HCT116 (cell line): ENCODE data around the gene AAK1. TPM values are rescaled to one million over a fixed set of nuclear protein-coding genes. Genes with fewer than 3 reads are reported as not detected.

Source experiments
- ATAC-seq: fragments of 200-7000 bp; cut with Tn5 transposase; 2 replicates; pipeline ENCODE4 v1.9.1; 2020; ENCODE audit warnings: mild to moderate bottlenecking, moderate library complexity
- BruUV-seq: library from RNA; stranded (reverse); fragments of 400-500 nt; replicated peaks from 2 replicates; lab custom pipeline; 2021; lab: Mats Ljungman, UMichigan
- CTCF ChIA-PET: fragments of 300-600 bp; sonication (Branson Sonifier 250); formaldehyde crosslinking; loops from one replicate; lab custom pipeline; 2021; ENCODE audit warnings: antibody characterized with exemption; lab: Charles Lee
- POLR2A ChIA-PET: fragments of 300-600, 350-600 bp; sonication (Branson Sonifier 250); formaldehyde crosslinking; loops from one replicate; lab custom pipeline; 2021; ENCODE audit warnings: antibody characterized with exemption; lab: Charles Lee
- RAD21 ChIA-PET, 2 experiments: fragments of 300-600 bp; sonication (Branson Sonifier 250); formaldehyde crosslinking; loops; one replicate each; lab custom pipeline; 2023; ENCODE audit warnings: low total read pairs in 2 of 2; ENCODE audit not compliant: uncharacterized antibody in 2 of 2, unreplicated experiment in 2 of 2, low non-redundant PET in 1 of 2; lab: Charles Lee
- DNase-seq: peaks from one replicate; pipeline ENCODE4 v3.0.0-alpha.2; 2010; ENCODE audit warnings: low read depth, low spot score
- H2AFZ ChIP-seq: fragments of 200-600 bp; shearing (Covaris generic), sonication (generic); 2 replicates; pipeline ENCODE4 v1.6.1; 2017; ENCODE audit warnings: low read depth, mixed run types, mixed read lengths, antibody characterized with exemption, low read length; ENCODE audit not compliant: poor library complexity, severe bottlenecking
- H3K27ac ChIP-seq: 2 replicates; pipeline ENCODE4 v1.5.1; 2012; ENCODE audit warnings: low read depth, low read length
- H3K27me3 ChIP-seq: fragments of 200-600 bp; sonication (generic); 2 replicates; pipeline ENCODE4 v1.6.1; 2016; ENCODE audit warnings: mixed run types, low read length, mixed read lengths; ENCODE audit not compliant: insufficient read depth
- H3K36me3 ChIP-seq, 2 experiments: fragments of 200-500 bp in 1 of 2; fragments of 200-600 bp in 1 of 2; sonication (Bioruptor generic) in 1 of 2; sonication (generic) in 1 of 2; 2 replicates each; pipeline versions ENCODE4 v1.5.1 to v1.6.1; 2014 to 2016; ENCODE audit warnings: low read length in 2 of 2, inconsistent platforms in 1 of 2, mixed read lengths in 1 of 2, mixed run types in 1 of 2; ENCODE audit not compliant: insufficient read depth in 2 of 2, control insufficient read depth in 1 of 2
- H3K4me1 ChIP-seq, 2 experiments: fragments of 200-600 bp in 1 of 2; sonication (generic) in 1 of 2; 2 replicates each; pipeline versions ENCODE4 v1.5.1 to v1.6.1; 2012 to 2017; ENCODE audit warnings: low read length in 2 of 2, inconsistent platforms in 1 of 2, mild to moderate bottlenecking in 1 of 2, mixed read lengths in 1 of 2, mixed run types in 1 of 2, moderate library complexity in 1 of 2; ENCODE audit not compliant: insufficient read depth in 2 of 2, control insufficient read depth in 1 of 2
- H3K4me2 ChIP-seq: fragments of 200-600 bp; sonication (generic); 2 replicates; pipeline ENCODE4 v1.6.1; 2017; ENCODE audit warnings: mixed run types, low read length, mixed read lengths
- H3K4me3 ChIP-seq, 2 experiments: fragments of 200-600 bp in 1 of 2; sonication (generic) in 1 of 2; replicated peaks in 1 of 2; 2 replicates each; pipeline ENCODE4 v1.5.1; 2011 to 2016; ENCODE audit warnings: low read length in 2 of 2, control low read depth in 1 of 2, low read depth in 1 of 2, mild to moderate bottlenecking in 1 of 2, mixed read lengths in 1 of 2, mixed run types in 1 of 2
- H3K79me2 ChIP-seq: fragments of 200-600 bp; sonication (generic); 2 replicates; pipeline ENCODE4 v1.6.1; 2017; ENCODE audit warnings: mild to moderate bottlenecking, mixed run types, low read length, moderate library complexity, mixed read lengths; ENCODE audit not compliant: insufficient read depth
- H3K9ac ChIP-seq: fragments of 200-600 bp; sonication (generic); 2 replicates; pipeline ENCODE4 v1.6.1; 2016; ENCODE audit warnings: low read length, mixed read lengths
- H3K9me2 ChIP-seq: fragments of 200-600 bp; sonication (generic), shearing (Covaris generic); 2 replicates; pipeline ENCODE4 v1.6.1; 2017; ENCODE audit warnings: mixed run types, mild to moderate bottlenecking, moderate library complexity; ENCODE audit not compliant: insufficient read depth
- H3K9me3 ChIP-seq, 2 experiments: fragments of 200-500 bp in 1 of 2; fragments of 200-600 bp in 1 of 2; sonication (Bioruptor generic) in 1 of 2; sonication (generic) in 1 of 2; 2 replicates each; pipeline ENCODE4 v1.6.1; 2014 to 2017; ENCODE audit warnings: low read length in 2 of 2, mixed read lengths in 2 of 2, inconsistent platforms in 1 of 2, low read depth in 1 of 2, mild to moderate bottlenecking in 1 of 2, mixed run types in 1 of 2, moderate library complexity in 1 of 2; ENCODE audit not compliant: control insufficient read depth in 1 of 2, insufficient read depth in 1 of 2
- H4K20me1 ChIP-seq: fragments of 200-600 bp; sonication (generic), shearing (Covaris generic); 2 replicates; pipeline ENCODE4 v1.6.1; 2017; ENCODE audit warnings: mixed run types, mild to moderate bottlenecking, moderate library complexity; ENCODE audit not compliant: insufficient read depth
- CBX3 ChIP-seq: IDR thresholded peaks from 2 replicates; pipeline ENCODE4 v1.6.1; 2012; ENCODE audit warnings: low read depth
- CEBPB ChIP-seq: IDR thresholded peaks from 2 replicates; pipeline ENCODE4 v1.6.1; 2012; ENCODE audit warnings: low read depth
- EGR1 ChIP-seq: IDR thresholded peaks from 2 replicates; pipeline ENCODE4 v1.6.1; 2012; ENCODE audit warnings: low read depth
- EZH2 ChIP-seq: fragments of 200-600 bp; sonication (generic); IDR thresholded peaks from 2 replicates; pipeline ENCODE4 v1.6.1; 2017; ENCODE audit warnings: antibody characterized with exemption, mixed run types
- EZH2phosphoT487 ChIP-seq: fragments of 200-600 bp; IDR thresholded peaks from 2 replicates; pipeline ENCODE4 v1.6.1; 2018; ENCODE audit warnings: antibody characterized with exemption, borderline replicate concordance
- FOSL1 ChIP-seq: IDR thresholded peaks from 2 replicates; pipeline ENCODE4 v1.6.1; 2012; ENCODE audit warnings: low read depth
- JUND ChIP-seq: IDR thresholded peaks from 2 replicates; pipeline ENCODE4 v1.6.1; 2012
- POLR2A ChIP-seq: IDR thresholded peaks from 2 replicates; pipeline ENCODE4 v1.7.0; 2011; ENCODE audit warnings: borderline replicate concordance; ENCODE audit not compliant: insufficient read depth, insufficient read length; ENCODE audit errors: extremely low read depth
- RAD21 ChIP-seq: IDR thresholded peaks from 2 replicates; pipeline ENCODE4 v1.6.1; 2012; ENCODE audit warnings: low read depth, mild to moderate bottlenecking
- SIN3A ChIP-seq: IDR thresholded peaks from 2 replicates; pipeline ENCODE4 v1.6.1; 2012; ENCODE audit warnings: low read depth
- SP1 ChIP-seq: IDR thresholded peaks from 2 replicates; pipeline ENCODE4 v1.6.1; 2012; ENCODE audit warnings: low read depth
- SRF ChIP-seq: IDR thresholded peaks from 2 replicates; pipeline ENCODE4 v1.6.1; 2012; ENCODE audit warnings: low read depth
- TCF7L2 ChIP-seq: IDR thresholded peaks from 2 replicates; pipeline ENCODE4 v1.7.0; 2011; ENCODE audit warnings: borderline replicate concordance, inconsistent platforms; ENCODE audit not compliant: insufficient read depth, insufficient read length; ENCODE audit errors: extremely low read depth
- YY1 ChIP-seq: IDR thresholded peaks from 2 replicates; pipeline ENCODE4 v1.6.1; 2011; ENCODE audit warnings: low read length, low read depth, moderate library complexity, mild to moderate bottlenecking; ENCODE audit not compliant: insufficient replicate concordance; ENCODE audit errors: extremely low read depth
- ZBTB33 ChIP-seq: IDR thresholded peaks from 2 replicates; pipeline ENCODE4 v1.6.1; 2011; ENCODE audit warnings: mild to moderate bottlenecking, low read length, moderate library complexity; ENCODE audit not compliant: insufficient replicate concordance; ENCODE audit errors: extremely low read depth
- ZFX ChIP-seq: fragments of 450-650 bp; IDR thresholded peaks from 2 replicates; pipeline ENCODE4 v1.6.1; 2017
- ZNF274 ChIP-seq: fragments of 200-500 bp; sonication (Bioruptor generic); IDR thresholded peaks from 2 replicates; pipeline ENCODE4 v1.6.1; 2014; ENCODE audit warnings: mild to moderate bottlenecking, low read depth, low read length, inconsistent platforms
- intact Hi-C: fragments of 100-400 bp; cut with micrococcal nuclease; formaldehyde crosslinking; loops from 2 replicates; pipeline ENCODE4 v1.10.0; 2022
- total RNA-seq: library from RNA; stranded (reverse); gene quantifications from one replicate; pipeline ENCODE4 v1.2.1, GENCODE V29; 2021; ENCODE audit not compliant: unreplicated experiment
- TF ChIP-seq, protein P1 (sequence below): IDR thresholded peaks from 2 replicates; pipeline ENCODE4 v1.6.1; 2012

Gene AAK1
- total RNA-seq, 1 experiment from 2014 or later: 32.0 TPM

DNA sequence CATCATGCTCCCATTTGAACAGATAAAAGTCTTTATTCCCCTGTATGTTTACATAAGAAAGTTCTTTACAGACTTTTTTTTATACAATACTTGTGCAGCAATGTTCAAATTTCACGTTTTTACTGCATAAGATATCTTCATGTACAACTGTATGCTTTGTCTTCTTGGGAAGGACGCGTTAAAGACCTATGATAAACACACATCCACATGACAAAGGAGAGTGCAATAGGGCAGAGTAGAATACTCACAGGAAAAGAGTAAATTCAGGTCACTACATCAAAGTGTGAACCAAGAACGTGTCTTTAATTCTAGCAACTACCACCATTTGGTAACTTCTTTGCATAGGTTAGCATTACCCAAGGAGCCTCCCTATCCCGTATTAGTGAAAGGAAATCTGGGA is 172.6 kb downstream of the AAK1 start:
- no peak overlapping the region for H3K4me2 ChIP-seq
- ATAC-seq (no peak), DNase-seq (no peak)
- POLR2A ChIA-PET: no interaction called here
- H2AFZ ChIP-seq: no peak overlapping the region
- H3K27ac ChIP-seq: no peak overlapping the region
- H3K4me1 ChIP-seq: no peaks in the 10 kb centered on the region
- no peaks in the 10 kb centered on the region for H3K27me3 ChIP-seq
- H3K9me2 ChIP-seq: no peaks in the 10 kb centered on the region
- TF ChIP-seq EGR1 (no peak), FOSL1 (no peak), RAD21 (no peak), EZH2 (no peak), EZH2phosphoT487 (no peak), ZFX (no peak), TCF7L2 (no peak), JUND (no peak)
- TF ChIP-seq, protein P1, sequence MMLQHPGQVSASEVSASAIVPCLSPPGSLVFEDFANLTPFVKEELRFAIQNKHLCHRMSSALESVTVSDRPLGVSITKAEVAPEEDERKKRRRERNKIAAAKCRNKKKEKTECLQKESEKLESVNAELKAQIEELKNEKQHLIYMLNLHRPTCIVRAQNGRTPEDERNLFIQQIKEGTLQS: no peak
- RAD21 ChIA-PET: no interaction called here
- CTCF ChIA-PET: no interaction called here
- H3K36me3 ChIP-seq: no peaks in the 10 kb centered on the region
- no peaks in the 10 kb centered on the region for H4K20me1 ChIP-seq
- H3K9ac ChIP-seq: no peak overlapping the region
- intact Hi-C loops: no loop called here
- H3K4me3 ChIP-seq: no peak overlapping the region
- no TSS peak for BruUV-seq
- H3K79me2 ChIP-seq: no peaks in the 10 kb centered on the region
- H3K9me3 ChIP-seq: no peaks in the 10 kb centered on the region

DNA sequence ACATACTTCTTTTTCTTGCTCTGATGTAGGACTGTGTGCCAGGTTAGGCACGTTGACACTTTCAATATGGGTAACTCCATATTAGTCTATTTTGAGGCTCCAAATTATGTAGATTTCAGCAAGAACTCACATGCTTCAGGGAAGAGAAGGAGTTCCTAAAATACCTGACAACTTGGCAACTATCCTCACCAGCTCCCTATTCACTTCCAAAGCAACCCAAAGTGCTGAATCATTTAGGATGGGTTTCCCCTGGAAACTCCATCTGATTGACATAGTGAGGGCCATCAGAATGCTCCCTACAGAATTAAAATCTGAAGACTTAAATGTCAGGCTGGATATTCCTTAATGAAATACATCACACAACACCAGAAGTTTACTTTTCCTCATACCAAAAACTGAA is 173.8 kb downstream of the AAK1 start:
- Histone ChIP-seq H3K9ac (no peak overlapping the region), H2AFZ (no peak overlapping the region), H3K9me2 (no peaks in the 10 kb centered on the region), H3K4me1 (no peaks in the 10 kb centered on the region), H3K4me2 (no peak overlapping the region), H4K20me1 (no peaks in the 10 kb centered on the region), H3K27me3 (no peaks in the 10 kb centered on the region), H3K9me3 (no peaks in the 10 kb centered on the region), H3K36me3 (no peaks in the 10 kb centered on the region), H3K79me2 (no peaks in the 10 kb centered on the region), H3K4me3 (no peak overlapping the region), H3K27ac (no peak overlapping the region)
- DNase-seq (no peak), ATAC-seq (no peak)
- POLR2A ChIA-PET: no interaction called here
- BruUV-seq: no TSS peak
- TF ChIP-seq ZFX: no peak
- TF ChIP-seq ZBTB33: no peak
- no peak for TF ChIP-seq CEBPB
- no peak for TF ChIP-seq POLR2A
- TF ChIP-seq EZH2phosphoT487: no peak
- TF ChIP-seq YY1: no peak
- no peak for TF ChIP-seq SRF
- TF ChIP-seq SIN3A: no peak
- no peak for TF ChIP-seq EGR1
- TF ChIP-seq JUND: no peak
- no peak for TF ChIP-seq CBX3
- TF ChIP-seq, protein P1: no peak
- TF ChIP-seq SP1: no peak
- no peak for TF ChIP-seq FOSL1
- TF ChIP-seq ZNF274: no peak
- CTCF ChIA-PET: no interaction called here
- intact Hi-C loops: no loop called here
- RAD21 ChIA-PET: no interaction called here
